ENCODE data around the gene RHOC.

Gene RHOC

DNA sequence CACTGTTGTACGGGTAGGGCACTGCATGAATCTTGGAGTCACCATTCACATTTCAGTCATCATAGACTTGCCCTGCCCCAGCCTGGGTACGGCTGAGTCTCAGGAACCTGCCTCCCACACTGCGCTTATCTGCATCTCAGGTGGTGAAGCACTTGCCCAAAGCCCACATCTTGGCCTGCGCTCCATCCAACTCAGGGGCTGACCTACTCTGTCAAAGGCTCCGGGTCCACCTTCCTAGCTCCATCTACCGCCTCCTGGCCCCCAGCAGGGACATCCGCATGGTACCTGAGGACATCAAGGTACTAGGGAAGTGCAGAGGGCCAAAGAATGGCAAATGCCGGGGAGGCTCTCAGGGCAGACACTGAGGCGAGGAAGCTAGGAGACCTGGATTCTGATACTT lies 11.7 kb downstream of the RHOC start:
- H3K4me1 ChIP-seq (ENCODE audit: control insufficient read depth, insufficient read depth, low read length, poor library complexity, severe bottlenecking), result peaks cover under 1% of the 10 kb centered on the region
- H3K9me3 ChIP-seq (ENCODE audit: control insufficient read depth, low read length), result no peaks in the 10 kb centered on the region
- H3K27ac ChIP-seq (ENCODE audit: insufficient read depth, low read length, poor library complexity, severe bottlenecking), result no peak overlapping the region
- H3K27me3 ChIP-seq (replicated peaks; ENCODE audit: control insufficient read depth, insufficient read depth, low read length, poor library complexity, severe bottlenecking), result no peaks in the 10 kb centered on the region
- H3K4me3 ChIP-seq (ENCODE audit: insufficient read depth, low read depth, low read length, poor library complexity, severe bottlenecking), result no peak overlapping the region
- DNase-seq, result no peak
- peaks cover 58% of the 10 kb centered on the region for H3K36me3 ChIP-seq (ENCODE audit: control insufficient read depth, insufficient read depth, low read length)

DNA sequence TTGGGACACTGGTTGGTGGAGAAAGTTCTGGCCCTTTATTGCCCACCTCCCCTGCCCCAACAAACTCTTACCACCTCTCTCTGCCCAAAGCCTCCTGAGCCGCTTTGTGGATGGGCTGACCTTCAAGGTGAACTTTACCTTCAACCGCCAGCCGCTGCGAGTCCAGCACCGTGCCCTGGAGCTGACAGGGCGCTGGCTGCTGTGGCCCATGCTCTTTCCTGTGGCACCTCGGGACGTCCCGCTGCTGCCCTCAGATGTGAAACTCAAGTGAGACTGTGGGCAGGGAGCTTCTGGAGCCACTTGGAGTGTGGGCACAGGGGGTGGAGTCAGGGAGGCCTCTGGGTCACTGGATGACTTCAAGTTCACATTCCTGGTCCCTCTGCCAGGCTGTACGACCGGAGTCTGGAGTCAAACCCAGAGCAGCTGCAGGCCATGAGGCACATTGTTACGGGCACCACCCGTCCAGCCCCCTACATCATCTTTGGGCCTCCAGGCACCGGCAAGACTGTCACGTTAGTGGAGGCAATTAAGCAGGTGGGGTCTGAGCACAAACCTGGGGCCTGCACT lies 12.5 kb downstream of the RHOC start:
- no peak for DNase-seq
- H3K4me1 ChIP-seq (ENCODE audit: control insufficient read depth, insufficient read depth, low read length, poor library complexity, severe bottlenecking), result no peaks in the 10 kb centered on the region
- H3K27ac ChIP-seq (ENCODE audit: insufficient read depth, low read length, poor library complexity, severe bottlenecking), result no peak overlapping the region
- H3K27me3 ChIP-seq (replicated peaks; ENCODE audit: control insufficient read depth, insufficient read depth, low read length, poor library complexity, severe bottlenecking), result no peaks in the 10 kb centered on the region
- H3K36me3 ChIP-seq (ENCODE audit: control insufficient read depth, insufficient read depth, low read length), result peaks cover 61% of the 10 kb centered on the region
- H3K9me3 ChIP-seq (ENCODE audit: control insufficient read depth, low read length), result no peaks in the 10 kb centered on the region
- no peak overlapping the region for H3K4me3 ChIP-seq (ENCODE audit: insufficient read depth, low read depth, low read length, poor library complexity, severe bottlenecking)

DNA sequence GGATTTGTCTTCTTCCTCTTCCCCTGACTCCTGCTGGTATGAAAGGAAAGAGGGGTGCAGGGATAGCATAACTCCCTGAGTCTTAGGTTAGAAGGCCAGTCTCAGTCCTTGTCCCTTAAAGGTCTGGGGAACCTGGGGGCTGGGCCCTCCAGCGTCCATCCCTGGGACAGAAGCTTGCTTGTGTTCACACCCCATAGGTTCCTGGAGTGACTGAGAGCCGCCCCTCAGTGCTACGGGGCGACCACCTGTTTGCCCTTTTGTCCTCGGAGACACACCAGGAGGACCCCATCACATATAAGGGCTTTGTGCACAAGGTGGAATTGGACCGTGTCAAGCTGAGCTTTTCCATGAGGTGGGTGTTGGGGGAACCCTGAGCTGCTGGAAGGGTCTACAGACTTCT lies 13.1 kb downstream of the RHOC start:
- no peaks in the 10 kb centered on the region for H3K27me3 ChIP-seq (replicated peaks; ENCODE audit: control insufficient read depth, insufficient read depth, low read length, poor library complexity, severe bottlenecking)
- peaks cover 64% of the 10 kb centered on the region for H3K36me3 ChIP-seq (ENCODE audit: control insufficient read depth, insufficient read depth, low read length)
- H3K4me1 ChIP-seq (ENCODE audit: control insufficient read depth, insufficient read depth, low read length, poor library complexity, severe bottlenecking), result no peaks in the 10 kb centered on the region
- no peak overlapping the region for H3K4me3 ChIP-seq (ENCODE audit: insufficient read depth, low read depth, low read length, poor library complexity, severe bottlenecking)
- no peaks in the 10 kb centered on the region for H3K9me3 ChIP-seq (ENCODE audit: control insufficient read depth, low read length)
- no peak overlapping the region for H3K27ac ChIP-seq (ENCODE audit: insufficient read depth, low read length, poor library complexity, severe bottlenecking)
- no peak for DNase-seq

DNA sequence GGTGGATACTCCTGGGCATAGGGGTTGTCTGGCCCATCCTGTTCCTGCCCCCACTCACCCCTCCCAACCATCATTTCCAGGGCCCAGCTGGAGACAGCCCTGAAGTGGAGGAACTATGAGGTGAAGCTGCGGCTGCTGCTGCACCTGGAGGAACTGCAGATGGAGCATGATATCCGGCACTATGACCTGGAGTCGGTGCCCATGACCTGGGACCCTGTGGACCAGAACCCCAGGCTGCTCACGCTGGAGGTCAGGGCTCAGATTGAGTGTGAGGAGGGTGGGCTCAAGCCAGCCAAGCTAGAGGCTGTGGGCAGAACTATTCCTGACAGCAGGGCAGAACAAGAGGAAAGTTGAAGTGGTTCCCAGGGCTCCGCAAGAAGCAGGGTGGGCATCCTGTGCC lies 14.2 kb downstream of the RHOC start:
- Histone ChIP-seq H3K9me3 (ENCODE audit: control insufficient read depth, low read length) (no peaks in the 10 kb centered on the region), H3K27ac (ENCODE audit: insufficient read depth, low read length, poor library complexity, severe bottlenecking) (no peak overlapping the region), H3K4me1 (ENCODE audit: control insufficient read depth, insufficient read depth, low read length, poor library complexity, severe bottlenecking) (no peaks in the 10 kb centered on the region), H3K4me3 (ENCODE audit: insufficient read depth, low read depth, low read length, poor library complexity, severe bottlenecking) (no peak overlapping the region), H3K27me3 (replicated peaks; ENCODE audit: control insufficient read depth, insufficient read depth, low read length, poor library complexity, severe bottlenecking) (no peaks in the 10 kb centered on the region), H3K36me3 (ENCODE audit: control insufficient read depth, insufficient read depth, low read length) (peaks cover 58% of the 10 kb centered on the region)
- DNase-seq, result no peak

DNA sequence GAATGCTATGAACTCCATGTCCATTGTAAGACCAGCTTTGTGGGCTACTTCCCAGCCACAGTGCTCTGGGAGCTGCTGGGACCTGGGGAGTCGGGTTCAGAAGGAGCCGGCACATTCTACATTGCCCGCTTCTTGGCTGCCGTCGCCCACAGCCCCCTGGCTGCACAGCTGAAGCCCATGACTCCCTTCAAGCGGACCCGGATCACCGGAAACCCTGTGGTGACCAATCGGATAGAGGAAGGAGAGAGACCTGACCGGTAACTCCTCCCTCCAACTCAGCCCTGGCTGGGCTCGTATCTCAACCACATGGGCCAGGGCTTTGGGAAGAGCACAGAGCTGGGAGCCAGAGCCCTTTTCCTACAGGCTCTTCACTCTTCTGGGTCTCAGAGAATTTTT lies 17.1 kb downstream of the RHOC start:
- no peaks in the 10 kb centered on the region for H3K4me1 ChIP-seq (ENCODE audit: control insufficient read depth, insufficient read depth, low read length, poor library complexity, severe bottlenecking)
- no peaks in the 10 kb centered on the region for H3K9me3 ChIP-seq (ENCODE audit: control insufficient read depth, low read length)
- H3K36me3 ChIP-seq (ENCODE audit: control insufficient read depth, insufficient read depth, low read length), result peaks cover 40% of the 10 kb centered on the region
- no peaks in the 10 kb centered on the region for H3K27me3 ChIP-seq (replicated peaks; ENCODE audit: control insufficient read depth, insufficient read depth, low read length, poor library complexity, severe bottlenecking)
- H3K27ac ChIP-seq (ENCODE audit: insufficient read depth, low read length, poor library complexity, severe bottlenecking), result no peak overlapping the region
- no peak for DNase-seq
- no peak overlapping the region for H3K4me3 ChIP-seq (ENCODE audit: insufficient read depth, low read depth, low read length, poor library complexity, severe bottlenecking)

DNA sequence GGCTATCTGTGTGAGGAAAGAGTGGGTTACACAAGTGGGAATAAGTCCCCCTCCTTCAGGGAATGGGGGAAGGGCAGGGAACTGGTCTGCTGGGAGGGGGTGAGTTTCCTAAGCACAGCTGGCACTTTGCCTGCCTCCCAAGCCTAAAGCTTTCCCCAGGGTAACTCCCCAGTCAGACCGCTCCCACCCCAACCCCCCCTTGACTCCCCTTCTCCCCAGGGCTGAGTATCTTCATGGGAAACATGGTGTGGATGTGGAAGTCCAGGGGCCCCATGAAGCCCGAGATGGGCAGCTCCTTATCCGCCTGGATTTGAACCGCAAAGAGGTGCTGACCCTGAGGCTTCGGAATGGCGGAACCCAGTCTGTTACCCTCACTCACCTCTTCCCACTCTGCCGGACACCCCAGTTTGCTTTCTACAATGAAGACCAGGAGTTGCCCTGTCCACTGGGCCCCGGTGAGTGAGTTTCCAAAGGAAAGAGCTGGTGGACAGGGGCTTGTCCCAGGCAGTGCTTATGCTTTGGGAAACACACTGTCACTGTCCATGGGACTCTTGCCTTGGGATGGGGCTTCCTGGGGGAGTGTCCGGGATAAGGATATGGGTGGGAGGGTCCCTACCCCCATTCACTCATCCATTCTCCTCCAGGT lies 17.6 kb downstream of the RHOC start:
- H3K27me3 ChIP-seq (replicated peaks; ENCODE audit: control insufficient read depth, insufficient read depth, low read length, poor library complexity, severe bottlenecking), result no peaks in the 10 kb centered on the region
- DNase-seq, result no peak
- no peaks in the 10 kb centered on the region for H3K4me1 ChIP-seq (ENCODE audit: control insufficient read depth, insufficient read depth, low read length, poor library complexity, severe bottlenecking)
- peaks cover 35% of the 10 kb centered on the region for H3K36me3 ChIP-seq (ENCODE audit: control insufficient read depth, insufficient read depth, low read length)
- H3K9me3 ChIP-seq (ENCODE audit: control insufficient read depth, low read length), result no peaks in the 10 kb centered on the region
- no peak overlapping the region for H3K27ac ChIP-seq (ENCODE audit: insufficient read depth, low read length, poor library complexity, severe bottlenecking)
- H3K4me3 ChIP-seq (ENCODE audit: insufficient read depth, low read depth, low read length, poor library complexity, severe bottlenecking), result no peak overlapping the region

DNA sequence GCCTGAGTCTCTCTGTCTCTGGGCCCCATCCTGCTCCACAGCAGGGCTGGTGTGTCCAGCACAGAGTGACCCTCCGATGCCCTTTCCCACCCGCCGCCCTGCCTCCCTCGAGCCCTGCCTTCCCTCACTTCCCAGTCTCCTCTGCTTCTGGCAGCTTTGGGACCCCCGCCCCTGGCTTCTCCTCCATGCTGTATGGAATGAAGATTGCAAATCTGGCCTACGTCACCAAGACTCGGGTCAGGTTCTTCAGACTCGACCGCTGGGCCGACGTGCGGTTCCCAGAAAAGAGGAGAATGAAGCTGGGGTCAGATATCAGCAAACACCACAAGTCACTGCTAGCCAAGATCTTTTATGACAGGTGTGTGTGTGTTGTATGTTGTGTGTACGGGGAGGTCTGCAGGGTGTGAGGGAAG lies 18.1 kb downstream of the RHOC start:
- no peaks in the 10 kb centered on the region for H3K27me3 ChIP-seq (replicated peaks; ENCODE audit: control insufficient read depth, insufficient read depth, low read length, poor library complexity, severe bottlenecking)
- no peaks in the 10 kb centered on the region for H3K9me3 ChIP-seq (ENCODE audit: control insufficient read depth, low read length)
- H3K4me3 ChIP-seq (ENCODE audit: insufficient read depth, low read depth, low read length, poor library complexity, severe bottlenecking), result no peak overlapping the region
- H3K36me3 ChIP-seq (ENCODE audit: control insufficient read depth, insufficient read depth, low read length), result peaks cover 29% of the 10 kb centered on the region
- no peak for DNase-seq
- no peak overlapping the region for H3K27ac ChIP-seq (ENCODE audit: insufficient read depth, low read length, poor library complexity, severe bottlenecking)
- no peaks in the 10 kb centered on the region for H3K4me1 ChIP-seq (ENCODE audit: control insufficient read depth, insufficient read depth, low read length, poor library complexity, severe bottlenecking)

DNA sequence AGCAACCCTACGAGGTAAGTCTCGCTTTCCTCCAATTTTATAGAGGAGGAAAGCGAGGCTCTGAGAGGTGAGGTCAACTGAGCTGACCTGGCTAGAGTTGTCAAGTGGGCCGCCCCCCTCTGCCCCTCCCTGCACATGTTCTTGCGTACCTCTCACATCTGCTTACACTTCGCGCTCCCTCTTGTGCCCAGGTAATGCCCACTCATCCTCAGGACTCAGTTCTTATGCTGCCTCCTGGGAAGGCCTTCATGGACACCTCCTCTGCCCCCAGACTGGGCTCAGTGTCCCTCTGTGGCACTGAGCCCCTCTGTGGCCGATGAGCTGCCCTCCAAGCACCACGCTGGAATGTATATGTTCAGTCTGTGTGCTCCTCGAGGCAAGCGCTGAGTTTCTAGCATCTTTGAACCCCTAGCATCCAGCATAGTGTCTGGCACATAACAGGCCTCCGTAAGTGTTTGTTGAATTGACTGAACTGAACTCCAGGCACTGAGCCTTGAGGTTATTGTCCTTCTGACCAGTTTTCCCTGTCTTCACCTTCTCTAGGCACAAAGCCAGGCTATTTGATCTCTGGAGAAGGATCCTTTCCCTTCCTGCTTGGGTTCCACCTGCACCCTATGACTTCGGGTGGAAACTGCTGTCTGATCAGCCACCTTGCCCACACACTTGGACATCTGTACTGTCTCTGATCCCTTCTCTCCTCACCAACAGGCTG lies 19.0 kb downstream of the RHOC start:
- no peak overlapping the region for H3K4me3 ChIP-seq (ENCODE audit: insufficient read depth, low read depth, low read length, poor library complexity, severe bottlenecking)
- H3K27me3 ChIP-seq (replicated peaks; ENCODE audit: control insufficient read depth, insufficient read depth, low read length, poor library complexity, severe bottlenecking), result no peaks in the 10 kb centered on the region
- H3K4me1 ChIP-seq (ENCODE audit: control insufficient read depth, insufficient read depth, low read length, poor library complexity, severe bottlenecking), result no peaks in the 10 kb centered on the region
- DNase-seq, result no peak
- H3K27ac ChIP-seq (ENCODE audit: insufficient read depth, low read length, poor library complexity, severe bottlenecking), result no peak overlapping the region
- no peaks in the 10 kb centered on the region for H3K9me3 ChIP-seq (ENCODE audit: control insufficient read depth, low read length)
- H3K36me3 ChIP-seq (ENCODE audit: control insufficient read depth, insufficient read depth, low read length), result peaks cover 25% of the 10 kb centered on the region

DNA sequence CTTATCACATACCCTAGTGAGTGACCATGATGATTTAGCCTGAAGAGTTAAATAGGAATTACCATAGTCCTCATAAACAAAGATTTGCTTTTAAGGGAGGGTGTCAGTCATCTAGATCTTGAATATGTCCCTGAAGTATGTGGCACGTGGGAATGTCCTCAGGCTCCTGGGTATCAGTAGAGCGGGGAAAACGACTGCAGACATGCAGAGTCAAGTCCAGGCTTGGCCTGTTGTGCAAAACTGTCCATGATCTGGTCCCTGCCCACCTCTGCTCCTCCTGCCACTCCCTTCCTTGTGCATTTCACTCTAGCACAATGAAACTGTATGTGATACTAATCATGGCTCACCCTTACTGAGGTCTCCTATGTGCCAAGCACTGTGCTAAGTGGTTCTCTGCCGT lies 19.6 kb downstream of the RHOC start:
- Histone ChIP-seq H3K4me3 (ENCODE audit: insufficient read depth, low read depth, low read length, poor library complexity, severe bottlenecking) (no peak overlapping the region), H3K27ac (ENCODE audit: insufficient read depth, low read length, poor library complexity, severe bottlenecking) (no peak overlapping the region), H3K27me3 (replicated peaks; ENCODE audit: control insufficient read depth, insufficient read depth, low read length, poor library complexity, severe bottlenecking) (no peaks in the 10 kb centered on the region), H3K9me3 (ENCODE audit: control insufficient read depth, low read length) (no peaks in the 10 kb centered on the region), H3K4me1 (ENCODE audit: control insufficient read depth, insufficient read depth, low read length, poor library complexity, severe bottlenecking) (no peaks in the 10 kb centered on the region), H3K36me3 (ENCODE audit: control insufficient read depth, insufficient read depth, low read length) (peaks cover 20% of the 10 kb centered on the region)
- no peak for DNase-seq

DNA sequence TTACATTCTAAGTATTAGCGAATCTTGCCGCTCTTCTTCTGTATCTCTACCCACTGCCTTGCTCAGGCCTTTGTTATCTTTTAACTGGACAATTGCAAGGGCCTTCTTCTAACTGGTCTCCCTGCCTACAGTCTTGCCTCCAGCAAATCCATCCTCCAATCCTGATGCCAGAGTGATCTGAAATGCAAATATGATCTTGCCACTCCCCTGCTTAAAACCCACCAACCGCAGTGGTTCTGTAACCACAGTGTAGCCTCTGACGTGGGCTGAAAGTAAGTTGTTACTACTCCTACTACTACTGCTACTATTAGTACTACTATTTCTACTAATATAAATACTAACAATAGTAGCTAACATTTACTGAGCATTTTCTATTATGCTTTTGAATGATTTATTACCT lies 20.1 kb downstream of the RHOC start:
- Histone ChIP-seq H3K27ac (ENCODE audit: insufficient read depth, low read length, poor library complexity, severe bottlenecking) (no peak overlapping the region), H3K27me3 (replicated peaks; ENCODE audit: control insufficient read depth, insufficient read depth, low read length, poor library complexity, severe bottlenecking) (no peaks in the 10 kb centered on the region), H3K4me1 (ENCODE audit: control insufficient read depth, insufficient read depth, low read length, poor library complexity, severe bottlenecking) (no peaks in the 10 kb centered on the region), H3K9me3 (ENCODE audit: control insufficient read depth, low read length) (no peaks in the 10 kb centered on the region), H3K36me3 (ENCODE audit: control insufficient read depth, insufficient read depth, low read length) (peaks cover 14% of the 10 kb centered on the region), H3K4me3 (ENCODE audit: insufficient read depth, low read depth, low read length, poor library complexity, severe bottlenecking) (no peak overlapping the region)
- no peak for DNase-seq
